Measurements from ENCODE around the gene SFMBT2. TPM values are rescaled to one million over a fixed set of nuclear protein-coding genes. Genes with fewer than 3 reads are reported as not detected.

SFMBT2 gene
- total and polyA plus RNA-seq, 10 donors: 4.4 to 47.7 (median 34.8) TPM

GRCh38 chr10:7159928-7160327 is 250.9 kb downstream of the SFMBT2 start:
- H3K9me3 ChIP-seq: no peaks in the 10 kb centered on the region
- DNase-seq: no peak
- TF ChIP-seq POLR2A (IDR thresholded peaks at IDR 0.05): no peak
- TF ChIP-seq, protein P1, sequence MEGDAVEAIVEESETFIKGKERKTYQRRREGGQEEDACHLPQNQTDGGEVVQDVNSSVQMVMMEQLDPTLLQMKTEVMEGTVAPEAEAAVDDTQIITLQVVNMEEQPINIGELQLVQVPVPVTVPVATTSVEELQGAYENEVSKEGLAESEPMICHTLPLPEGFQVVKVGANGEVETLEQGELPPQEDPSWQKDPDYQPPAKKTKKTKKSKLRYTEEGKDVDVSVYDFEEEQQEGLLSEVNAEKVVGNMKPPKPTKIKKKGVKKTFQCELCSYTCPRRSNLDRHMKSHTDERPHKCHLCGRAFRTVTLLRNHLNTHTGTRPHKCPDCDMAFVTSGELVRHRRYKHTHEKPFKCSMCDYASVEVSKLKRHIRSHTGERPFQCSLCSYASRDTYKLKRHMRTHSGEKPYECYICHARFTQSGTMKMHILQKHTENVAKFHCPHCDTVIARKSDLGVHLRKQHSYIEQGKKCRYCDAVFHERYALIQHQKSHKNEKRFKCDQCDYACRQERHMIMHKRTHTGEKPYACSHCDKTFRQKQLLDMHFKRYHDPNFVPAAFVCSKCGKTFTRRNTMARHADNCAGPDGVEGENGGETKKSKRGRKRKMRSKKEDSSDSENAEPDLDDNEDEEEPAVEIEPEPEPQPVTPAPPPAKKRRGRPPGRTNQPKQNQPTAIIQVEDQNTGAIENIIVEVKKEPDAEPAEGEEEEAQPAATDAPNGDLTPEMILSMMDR (IDR thresholded peaks at IDR 0.05 in 8 of 11, conservative IDR thresholded peaks at IDR 0.05 in 3 of 11): no peak
- H3K4me1 ChIP-seq: peaks cover 0 to 42% (median 14%) of the 10 kb centered on the region in 6 donors
- intact Hi-C loops (cut with DNase I; ENCODE audit: low total_unique reads): no loop called here
- peaks cover 0 to 71% (median 35%) of the 10 kb centered on the region in 6 donors for H3K36me3 ChIP-seq
- 52 to 76% (median 60%) methylated on average over 5 of the region's 5 CpGs for WGBS, 5 donors
- H3K4me3 ChIP-seq: no peak overlapping the region
- H3K27ac ChIP-seq: peak overlapping the region in 5 of 8 donors; percentile 19 to 51 (median 37)
- H3K27me3 ChIP-seq (replicated peaks in 1 of 7): no peaks in the 10 kb centered on the region

GRCh38 chr10:7159517-7159916 is 251.3 kb downstream of the SFMBT2 start:
- Histone ChIP-seq H3K27me3 (replicated peaks in 1 of 7) (no peaks in the 10 kb centered on the region), H3K36me3 (peaks cover 0 to 67% (median 35%) of the 10 kb centered on the region in 6 donors), H3K4me1 (peaks cover 0 to 42% (median 14%) of the 10 kb centered on the region in 6 donors), H3K27ac (peak overlapping the region in 3 of 8 donors; percentile 26 to 51 (median 37)), H3K9me3 (no peaks in the 10 kb centered on the region), H3K4me3 (no peak overlapping the region)
- TF ChIP-seq POLR2AphosphoS5 (IDR thresholded peaks at IDR 0.05): no peak
- TF ChIP-seq POLR2A (IDR thresholded peaks at IDR 0.05): no peak
- TF ChIP-seq, protein P1 (IDR thresholded peaks at IDR 0.05 in 8 of 11, conservative IDR thresholded peaks at IDR 0.05 in 3 of 11): no peak
- intact Hi-C loops (cut with DNase I; ENCODE audit: low total_unique reads): no loop called here
- no peak for DNase-seq
- 53 to 67% (median 56%) methylated on average over 5 of the region's 5 CpGs for WGBS, 5 donors

DNA sequence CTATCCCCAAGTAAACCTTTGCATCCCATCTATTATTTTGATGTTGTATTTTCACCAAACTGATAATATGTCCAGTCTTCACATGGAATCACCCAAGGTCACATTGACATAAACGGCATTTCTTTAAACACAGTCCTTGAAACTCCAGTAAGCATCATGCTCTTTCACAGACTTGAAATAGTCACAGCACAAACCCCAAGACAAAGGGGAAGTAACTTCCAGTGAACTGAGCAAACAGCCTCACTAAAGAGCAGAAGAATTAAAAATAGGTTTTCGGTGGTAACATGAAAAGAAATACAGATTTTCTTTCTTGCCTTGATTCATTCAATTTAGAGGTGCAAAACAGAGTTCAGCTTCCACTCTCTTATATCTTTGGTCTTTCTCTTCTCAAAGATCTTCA is 253.7 kb downstream of the SFMBT2 start:
- H3K9me3 ChIP-seq: no peaks in the 10 kb centered on the region
- peaks cover 0 to 43% (median 15%) of the 10 kb centered on the region in 6 donors for H3K36me3 ChIP-seq
- TF ChIP-seq POLR2AphosphoS5 (IDR thresholded peaks at IDR 0.05) (no peak), POLR2A (IDR thresholded peaks at IDR 0.05) (no peak)
- TF ChIP-seq, protein P1 (IDR thresholded peaks at IDR 0.05 in 8 of 11, conservative IDR thresholded peaks at IDR 0.05 in 3 of 11): no peak
- no peak overlapping the region for H3K4me3 ChIP-seq
- no peak for DNase-seq
- no peaks in the 10 kb centered on the region for H3K27me3 ChIP-seq (replicated peaks in 1 of 7)
- H3K4me1 ChIP-seq: peaks cover 0 to 42% (median 14%) of the 10 kb centered on the region in 6 donors
- WGBS, 5 donors: 25 to 55% (median 34%) methylated on average over 2 of the region's 2 CpGs
- H3K27ac ChIP-seq: peak overlapping the region in 7 of 8 donors; percentile 1 to 63 (median 35)
- intact Hi-C loops (cut with DNase I; ENCODE audit: low total_unique reads): no loop called here

DNA sequence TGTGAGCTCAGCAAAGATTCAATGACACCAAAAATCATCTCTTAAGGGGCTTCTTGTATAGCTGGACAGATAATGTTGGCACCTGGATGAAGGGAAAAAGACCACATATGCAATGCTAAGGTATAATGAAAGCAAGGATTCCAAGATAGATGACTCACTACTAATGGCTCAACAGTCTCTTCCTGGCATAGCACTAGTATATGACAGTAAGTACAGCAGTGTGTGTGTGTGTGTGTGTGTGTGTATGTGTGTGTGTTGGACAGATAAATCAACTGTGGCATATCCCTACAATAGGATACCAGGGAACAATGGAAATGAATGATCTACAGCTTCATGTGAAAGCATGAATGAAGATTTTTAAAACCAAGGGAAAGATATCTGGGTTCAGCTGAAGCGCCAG is 257.1 kb downstream of the SFMBT2 start:
- intact Hi-C loops (cut with DNase I; ENCODE audit: low total_unique reads): no loop called here
- 92 to 100% (median 96%) methylated on average over 1 of the region's 1 CpG for WGBS, 5 donors
- H3K27ac ChIP-seq: no peak overlapping the region
- H3K4me3 ChIP-seq: no peak overlapping the region
- H3K36me3 ChIP-seq: peaks cover 0 to 10% (median 0%) of the 10 kb centered on the region in 6 donors
- H3K27me3 ChIP-seq (replicated peaks in 1 of 7): no peaks in the 10 kb centered on the region
- TF ChIP-seq, protein P1 (IDR thresholded peaks at IDR 0.05 in 8 of 11, conservative IDR thresholded peaks at IDR 0.05 in 3 of 11): no peak
- TF ChIP-seq POLR2AphosphoS5 (IDR thresholded peaks at IDR 0.05) (no peak), POLR2A (IDR thresholded peaks at IDR 0.05) (no peak)
- no peak for DNase-seq
- H3K9me3 ChIP-seq: no peaks in the 10 kb centered on the region
- H3K4me1 ChIP-seq: peaks cover 0 to 22% (median 9%) of the 10 kb centered on the region in 6 donors

Measured in spleen (tissue), 11 donors.